Parathyroid adenoma (tissue), 2 donors: ENCODE data around the gene FMNL1.

Experiments
- H2AFZ ChIP-seq: fragments of 300-600 bp; sonication (generic); one replicate; pipeline ENCODE4 v1.7.0; 2017; ENCODE audit warnings: antibody characterized with exemption, mild to moderate bottlenecking
- H3K27ac ChIP-seq: fragments of 300-600 bp; sonication (generic); one replicate; pipeline ENCODE4 v1.7.0; 2017
- H3K27me3 ChIP-seq: fragments of 300-600 bp; sonication (generic); one replicate; pipeline ENCODE4 v1.7.0; 2017; ENCODE audit warnings: low read length; ENCODE audit not compliant: control insufficient read depth, insufficient read depth
- H3K36me3 ChIP-seq: fragments of 300-600 bp; sonication (generic); one replicate; pipeline ENCODE4 v1.7.0; 2017; ENCODE audit warnings: low read length; ENCODE audit not compliant: control insufficient read depth, insufficient read depth
- H3K4me1 ChIP-seq: fragments of 300-600 bp; sonication (generic); one replicate; pipeline ENCODE4 v1.7.0; 2017; ENCODE audit warnings: control low read depth
- H3K4me2 ChIP-seq: fragments of 300-600 bp; sonication (generic); one replicate; pipeline ENCODE4 v1.7.0; 2017; ENCODE audit warnings: low read length
- H3K4me3 ChIP-seq: fragments of 300-600 bp; sonication (generic); one replicate; pipeline ENCODE4 v1.7.0; 2017; ENCODE audit warnings: low read depth, low read length
- H3K79me2 ChIP-seq: fragments of 300-600 bp; sonication (generic); one replicate; pipeline ENCODE4 v1.7.0; 2017; ENCODE audit warnings: control low read depth
- H3K9ac ChIP-seq: fragments of 300-600 bp; sonication (generic); one replicate; pipeline ENCODE4 v1.7.0; 2017; ENCODE audit warnings: mild to moderate bottlenecking
- H3K9me3 ChIP-seq: fragments of 300-600 bp; sonication (generic); one replicate; pipeline ENCODE4 v1.7.0; 2017; ENCODE audit warnings: low read length; ENCODE audit not compliant: control insufficient read depth
- CTCF ChIP-seq: fragments of 300-600 bp; sonication (generic); IDR thresholded peaks from one replicate; pipeline ENCODE4 v1.7.0; 2017; ENCODE audit warnings: antibody characterized with exemption, mild to moderate bottlenecking
- donor health status: primary hyperparathyroidism.

The FMNL1 gene

DNA sequence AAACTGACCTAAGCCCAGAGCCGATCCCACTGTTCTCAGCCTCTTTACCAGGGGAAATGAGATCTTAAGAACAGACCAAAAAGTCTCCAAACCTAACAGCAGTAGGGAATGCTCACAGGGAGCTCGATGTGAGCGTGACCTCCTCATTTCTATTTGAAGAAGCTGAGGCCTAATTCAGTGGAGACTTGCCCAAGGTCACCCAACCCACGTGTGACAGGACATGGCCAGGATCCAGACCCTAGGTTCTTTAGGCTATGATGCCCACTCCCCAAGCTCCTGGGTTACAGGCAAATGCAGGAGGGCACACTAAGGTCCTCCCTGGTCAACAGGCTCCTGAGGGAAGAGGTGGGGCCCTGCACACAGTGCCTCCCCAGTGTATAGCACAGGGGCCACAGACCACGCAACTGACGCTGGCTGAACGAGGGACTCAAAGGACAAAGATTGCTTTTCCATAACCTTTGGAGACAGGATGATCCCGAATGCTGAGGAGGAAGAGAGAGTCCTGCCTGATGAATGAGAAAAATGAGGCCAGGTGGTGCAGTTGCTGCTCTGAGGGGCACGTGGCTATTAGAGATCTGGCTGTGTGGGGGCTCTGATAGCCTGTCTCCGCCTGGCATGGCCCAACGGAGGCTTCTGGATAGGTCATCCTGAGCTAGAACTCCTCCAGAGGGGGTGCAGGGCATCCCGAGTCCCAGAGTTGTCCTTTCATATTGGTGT is 71.2 kb downstream of the FMNL1 start:
- Histone ChIP-seq H3K79me2 (peaks cover 24% of the 10 kb centered on the region), H3K4me1 (peaks cover 67% of the 10 kb centered on the region), H3K27ac (peak overlapping the region; percentile 72), H3K4me2 (peak overlapping the region; percentile 46), H3K36me3 (no peaks in the 10 kb centered on the region), H3K9ac (no peak overlapping the region), H3K4me3 (no peak overlapping the region), H3K9me3 (no peaks in the 10 kb centered on the region), H3K27me3 (no peaks in the 10 kb centered on the region), H2AFZ (no peak overlapping the region)
- no peak for TF ChIP-seq CTCF

DNA sequence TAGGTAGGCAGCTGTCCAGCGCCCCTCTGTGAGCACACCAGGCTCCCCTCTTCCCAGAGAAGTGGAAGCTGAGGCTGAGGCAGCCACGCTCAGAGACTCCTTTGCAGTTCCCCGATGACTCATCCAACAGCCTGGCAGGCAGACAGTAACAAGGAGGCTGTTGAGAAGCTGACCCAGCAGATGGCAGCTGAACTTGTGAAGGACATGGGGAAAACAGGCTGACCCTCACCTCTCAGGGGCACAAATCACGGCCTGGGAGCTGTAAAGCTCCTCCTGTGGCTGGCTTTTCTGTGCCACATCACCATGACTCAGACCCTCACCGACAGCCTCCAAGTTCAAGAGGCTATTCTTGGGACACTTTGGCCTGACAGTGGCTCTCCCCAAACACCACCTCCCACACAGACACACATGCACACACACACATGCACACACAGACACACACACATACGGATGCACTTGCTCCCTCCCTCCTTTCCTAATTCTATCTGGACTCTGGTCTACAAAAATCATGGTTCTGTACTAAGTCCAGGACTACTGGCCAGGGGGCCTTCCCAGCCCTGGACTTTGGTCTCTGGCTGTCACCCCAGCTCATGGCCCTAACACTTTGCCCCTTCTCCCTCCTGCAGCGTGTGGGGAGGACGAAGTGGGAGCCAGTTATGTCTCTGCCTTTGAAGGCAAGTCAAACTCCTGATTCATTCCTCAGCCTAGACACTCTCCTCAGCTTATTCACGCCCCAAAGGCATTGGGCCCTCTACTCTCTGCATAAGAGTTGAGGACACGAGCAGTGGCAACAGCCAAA is 71.9 kb downstream of the FMNL1 start:
- Histone ChIP-seq H3K9me3 (no peaks in the 10 kb centered on the region), H2AFZ (no peak overlapping the region), H3K27ac (peak overlapping the region; percentile 72), H3K36me3 (no peaks in the 10 kb centered on the region), H3K4me1 (peaks cover 60% of the 10 kb centered on the region), H3K9ac (peak overlapping the region; percentile 17), H3K4me3 (no peak overlapping the region), H3K27me3 (no peaks in the 10 kb centered on the region), H3K4me2 (peak overlapping the region; percentile 46), H3K79me2 (peaks cover 24% of the 10 kb centered on the region)
- no peak for TF ChIP-seq CTCF

DNA sequence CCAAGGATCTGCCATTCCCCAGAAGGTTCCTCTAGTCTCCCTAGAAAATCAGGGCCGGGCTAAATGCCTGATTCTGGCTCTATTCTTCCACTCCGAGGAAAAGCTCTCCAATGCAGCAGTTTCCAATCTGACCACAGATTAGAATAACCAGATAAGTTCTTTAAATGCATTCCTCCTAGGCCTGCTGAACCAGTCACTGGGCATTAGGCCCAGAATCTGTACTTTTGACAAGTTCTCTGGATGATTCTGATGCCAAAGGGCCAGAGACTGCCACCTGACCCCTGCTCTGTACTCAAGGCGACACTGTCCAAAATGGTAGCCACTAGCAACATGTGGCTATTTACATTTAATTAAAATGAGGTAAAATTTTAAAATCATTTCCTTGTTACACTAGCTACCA is 72.8 kb downstream of the FMNL1 start:
- Histone ChIP-seq H3K27ac (peak overlapping the region; percentile 72), H3K4me3 (no peak overlapping the region), H3K27me3 (no peaks in the 10 kb centered on the region), H3K9me3 (no peaks in the 10 kb centered on the region), H2AFZ (no peak overlapping the region), H3K9ac (no peak overlapping the region), H3K4me2 (peak overlapping the region; percentile 46), H3K36me3 (no peaks in the 10 kb centered on the region), H3K4me1 (peaks cover 52% of the 10 kb centered on the region), H3K79me2 (peaks cover 24% of the 10 kb centered on the region)
- no peak for TF ChIP-seq CTCF

DNA sequence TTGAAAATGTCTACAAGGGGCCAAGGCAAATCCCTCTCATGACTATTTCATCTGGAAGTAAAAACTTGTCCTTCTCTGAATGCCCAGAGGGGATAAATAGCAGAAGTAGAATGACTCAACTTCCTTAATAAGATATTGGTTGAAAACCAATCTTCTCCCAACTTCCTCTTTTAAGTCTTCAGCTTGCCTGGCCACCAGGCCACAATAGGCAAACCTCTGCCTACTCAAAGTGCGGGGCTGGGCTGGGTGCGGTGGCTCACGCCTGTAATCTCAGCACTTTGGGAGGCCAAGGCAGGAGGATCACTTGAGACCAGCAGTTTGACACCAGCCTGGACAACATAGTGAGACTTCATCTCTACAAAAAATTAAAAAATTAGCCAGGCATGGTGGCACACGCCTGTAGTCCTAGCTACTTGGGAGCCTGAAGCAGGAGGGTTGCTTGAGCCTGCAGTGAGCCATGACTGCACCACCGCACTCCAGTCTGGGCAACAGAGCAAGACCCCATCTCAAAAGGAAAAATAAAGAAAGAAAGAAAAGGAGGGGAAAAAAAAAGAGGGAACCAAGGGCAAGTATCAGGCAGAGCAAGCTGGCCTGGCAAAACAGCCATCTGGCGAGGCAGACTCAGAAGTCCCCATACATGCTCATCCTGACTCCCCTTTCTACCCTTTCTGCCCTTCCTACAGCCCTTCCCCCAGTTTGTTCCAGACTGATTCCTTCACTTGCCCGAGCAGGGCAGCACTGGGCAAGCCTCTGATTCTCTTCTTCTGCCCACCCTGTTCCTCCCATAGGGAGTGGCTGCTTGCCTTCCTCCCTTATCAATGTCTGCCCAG is 74.5 kb downstream of the FMNL1 start:
- Histone ChIP-seq H3K9ac (no peak overlapping the region), H3K4me3 (no peak overlapping the region), H3K27me3 (no peaks in the 10 kb centered on the region), H3K4me1 (peaks cover 43% of the 10 kb centered on the region), H3K9me3 (no peaks in the 10 kb centered on the region), H3K4me2 (no peak overlapping the region), H2AFZ (no peak overlapping the region), H3K27ac (no peak overlapping the region), H3K36me3 (no peaks in the 10 kb centered on the region), H3K79me2 (peaks cover 32% of the 10 kb centered on the region)
- TF ChIP-seq CTCF: no peak
